Renal cortex interstitium (tissue), 11 donors: ENCODE data around the gene LZTS3. TPM values are rescaled to one million over a fixed set of nuclear protein-coding genes. Genes with fewer than 3 reads are reported as not detected.
A peak's percentile ranks its signal among the peaks of the same experiment; 100 is the strongest.

Experiments
- DNase-seq, 11 donors: peaks; one replicate each; pipeline ENCODE4 v3.0.0-alpha.2; 2013; ENCODE audit warnings: low read depth in 9 of 11, low spot score in 4 of 11; ENCODE audit errors: extremely low read depth in 1 of 11
- polyA plus RNA-seq, 3 donors: library from polyadenylated mRNA; unstranded; fragments of 120-200 nt; gene quantifications; one replicate each; pipeline ENCODE4 v1.2.1, GENCODE V29; 2013; ENCODE audit not compliant: insufficient read length in 3 of 3

The LZTS3 gene
- polyA plus RNA-seq, 3 donors, result 12.0 to 21.5 (median 16.0) TPM

DNA sequence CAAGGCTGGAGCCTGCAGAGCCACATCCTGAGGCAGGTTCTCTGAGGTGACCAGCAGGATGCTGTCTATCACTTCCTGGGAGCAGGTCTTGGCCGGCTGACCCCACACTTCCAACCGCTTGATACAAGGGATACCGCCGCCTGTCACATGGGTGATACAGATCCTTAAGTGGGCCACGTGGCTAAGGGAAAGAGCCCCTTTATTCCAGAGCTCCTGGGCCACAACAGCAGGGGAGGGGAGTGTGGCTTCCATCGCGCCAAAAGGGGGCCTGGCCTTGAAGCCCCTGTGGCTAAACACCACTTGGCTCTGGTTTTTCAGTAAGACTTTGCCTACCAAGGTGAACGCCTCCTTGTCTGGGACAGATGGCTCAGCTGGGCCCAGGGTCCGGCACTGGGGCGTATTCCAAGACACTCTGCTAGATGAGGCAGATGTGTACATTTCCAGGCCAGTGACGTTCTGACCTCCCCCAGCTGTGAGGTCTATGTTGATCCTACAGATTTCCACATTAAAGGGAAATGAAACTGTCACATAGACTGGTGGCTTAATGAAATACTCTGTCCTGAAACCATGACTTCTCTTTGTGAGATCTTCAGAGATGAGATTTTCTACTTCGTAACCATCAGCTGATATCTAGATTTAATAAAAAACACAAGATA is 51.3 kb downstream of the LZTS3 start:
- no peak for DNase-seq

- no peak for DNase-seq
Observed at GRCh38 chr20:3121271-3121911, 52.0 kb downstream of the LZTS3 start.

GRCh38 chr20:3119044-3119443 is 54.3 kb downstream of the LZTS3 start:
- no peak for DNase-seq

DNA sequence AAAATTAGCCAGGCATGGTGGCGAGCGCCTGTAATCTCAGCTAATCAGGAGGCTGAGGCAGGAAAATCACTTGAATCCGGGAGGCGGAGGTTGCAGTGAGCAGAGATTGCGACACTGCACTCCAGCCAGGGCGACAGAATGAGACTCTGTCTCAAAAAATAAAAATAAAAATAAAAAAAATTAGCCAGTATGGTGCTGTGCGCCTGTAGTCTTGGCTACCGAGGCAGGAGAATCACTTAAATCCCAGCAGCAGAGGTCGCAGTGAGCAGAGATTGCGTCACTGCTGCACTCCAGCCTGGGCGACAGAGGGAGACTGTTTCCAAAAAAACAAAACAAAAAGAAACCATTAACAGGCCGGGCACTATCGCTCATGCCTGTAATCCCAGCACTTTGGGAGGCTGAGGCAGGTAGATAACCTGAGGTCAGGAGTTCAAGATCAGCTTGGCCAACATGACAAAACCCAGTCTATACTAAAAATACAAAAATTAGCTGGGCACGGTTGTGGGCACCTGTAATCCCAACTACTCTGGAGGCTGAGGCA is 55.4 kb downstream of the LZTS3 start:
- peak in 10 of 11 donors; percentile 25 to 66 (median 48) for DNase-seq

GRCh38 chr20:3116341-3116740 is 57.0 kb downstream of the LZTS3 start:
- DNase-seq, result no peak

DNA sequence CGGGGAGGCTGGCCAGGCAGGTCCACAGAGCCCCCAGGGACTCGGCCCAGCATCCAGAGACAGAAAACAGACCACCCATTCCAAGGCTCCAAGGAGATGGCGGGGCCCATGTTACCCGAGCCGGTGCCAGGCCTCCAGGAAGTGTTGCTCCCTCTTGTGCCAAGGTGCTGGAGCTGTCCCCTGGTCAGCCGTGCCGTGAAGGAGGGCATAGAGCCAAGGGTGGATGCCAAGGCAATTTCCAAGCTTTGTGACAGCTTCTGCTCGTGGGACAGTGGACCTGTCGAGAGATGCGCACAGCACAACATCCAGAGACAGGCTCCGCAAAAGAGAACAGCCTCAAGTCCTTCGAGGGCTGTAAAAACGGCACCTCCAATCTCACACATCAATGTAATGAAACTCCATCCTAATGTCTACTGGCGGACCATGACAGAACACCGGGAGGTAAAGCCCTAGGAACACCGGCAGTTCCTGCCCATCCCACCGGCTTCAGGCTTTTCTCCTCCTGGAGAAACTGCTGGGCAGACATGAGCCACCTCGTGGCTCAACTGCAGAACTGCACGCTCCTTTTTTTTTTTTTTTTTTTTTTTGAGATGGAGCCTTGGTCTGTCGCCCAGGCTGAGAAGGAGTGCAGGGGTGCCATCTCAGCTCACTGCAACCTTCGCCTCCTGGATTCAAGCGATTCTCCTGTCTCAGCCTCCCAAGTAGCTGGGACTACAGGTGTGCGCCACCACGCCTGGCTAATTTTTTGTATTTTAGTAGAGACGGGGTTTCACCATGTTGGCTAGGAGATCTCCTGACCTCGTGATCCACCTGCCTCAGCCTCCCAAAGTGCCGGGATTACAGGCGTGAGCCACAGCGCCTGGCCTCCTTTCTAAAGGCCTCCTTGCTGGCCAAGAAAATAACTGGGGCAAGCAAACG is 57.9 kb downstream of the LZTS3 start:
- DNase-seq, result peak in 7 of 11 donors; percentile 19 to 34 (median 28)

Other genes starting within 250 kb of the LZTS3 start
- under 1 TPM; 0.34 to 0.53 (median 0.45) TPM for gene GNRH2, start 129.9 kb downstream of the LZTS3 start, polyA plus RNA-seq
- 10 to 100 TPM; 47.7 to 73.0 (median 61.6) TPM for gene MRPS26, start 127.5 kb downstream of the LZTS3 start, polyA plus RNA-seq
- gene OXT, start 101.9 kb downstream of the LZTS3 start, polyA plus RNA-seq, result 1 to 10 TPM in 1 of 3 donors, under 1 TPM in 2; 0.47 to 1.5 (median 0.64) TPM
- gene AVP, start 88.8 kb downstream of the LZTS3 start, polyA plus RNA-seq, result under 1 TPM; 0.33 to 0.64 (median 0.54) TPM
- gene FASTKD5, start 13.7 kb downstream of the LZTS3 start, polyA plus RNA-seq, result 10 to 100 TPM; 17.1 to 20.0 (median 19.2) TPM
- gene UBOX5, start 13.7 kb downstream of the LZTS3 start, polyA plus RNA-seq, result 10 to 100 TPM in 1 of 3 donors, 1 to 10 TPM in 2; 8.4 to 11.1 (median 9.5) TPM
- gene DDRGK1, start 31.1 kb upstream of the LZTS3 start, polyA plus RNA-seq, result 10 to 100 TPM; 44.0 to 60.2 (median 57.1) TPM
- gene ITPA, start 35.9 kb upstream of the LZTS3 start, polyA plus RNA-seq, result 10 to 100 TPM; 46.3 to 70.3 (median 54.3) TPM
- 1 to 10 TPM; 2.3 to 3.4 (median 3.0) TPM for gene SLC4A11, start 65.6 kb upstream of the LZTS3 start, polyA plus RNA-seq
- 10 to 100 TPM; 25.4 to 37.5 (median 29.8) TPM for gene DNAAF9, start 234.1 kb upstream of the LZTS3 start, polyA plus RNA-seq